Gastrocnemius medialis (tissue), 4 donors: Measurements from ENCODE around the gene MYOCD. TPM values are rescaled to one million over a fixed set of nuclear protein-coding genes. Genes with fewer than 3 reads are reported as not detected.
A peak's percentile ranks its signal among the peaks of the same experiment; 100 is the strongest.

Source experiments
- ATAC-seq, 2 donors: fragments of 150-250 bp; one replicate each; pipeline ENCODE4 v1.9.1; 2016
- DNase-seq, 2 donors: peaks; one replicate each; pipeline ENCODE4 v3.0.0-alpha.2; 2019
- H3K27ac ChIP-seq, 4 donors: fragments of 200-600 bp; sonication (generic); 1 replicate in 1 of 4; 2 replicates in 3 of 4; pipeline ENCODE4 v1.5.1; 2016 to 2018; ENCODE audit warnings: mild to moderate bottlenecking in 2 of 4, moderate library complexity in 1 of 4
- H3K27me3 ChIP-seq, 3 donors: fragments of 200-600 bp; sonication (generic) in 2 of 3; 1 replicate in 1 of 3; 2 replicates in 2 of 3; pipeline versions ENCODE4 v1.5.1 to v1.6.0; 2016 to 2019; ENCODE audit warnings: mild to moderate bottlenecking in 1 of 3, moderate library complexity in 1 of 3
- H3K36me3 ChIP-seq, 2 donors: fragments of 200-600 bp; sonication (generic) in 1 of 2; one replicate each; pipeline ENCODE4 v1.5.1; 2017 to 2018
- H3K4me1 ChIP-seq, 2 donors: fragments of 200-600 bp; sonication (generic) in 1 of 2; one replicate each; pipeline ENCODE4 v1.5.1; 2016 to 2017; ENCODE audit warnings: mild to moderate bottlenecking in 2 of 2
- H3K4me3 ChIP-seq, 4 donors: fragments of 200-600 bp; sonication (generic) in 3 of 4; 1 replicate in 1 of 4; 2 replicates in 3 of 4; pipeline ENCODE4 v1.5.1; 2016 to 2019; ENCODE audit warnings: mild to moderate bottlenecking in 2 of 4
- H3K9me3 ChIP-seq, 3 donors: fragments of 200-600 bp; sonication (generic) in 2 of 3; 1 replicate in 1 of 3; 2 replicates in 2 of 3; pipeline ENCODE4 v1.5.1; 2016 to 2019
- CTCF ChIP-seq, 5 experiments: fragments of 450-650 bp in 3 of 5; fragments of 200-600 bp in 2 of 5; sonication (generic) in 2 of 5; IDR thresholded peaks in 4 of 5; conservative IDR thresholded peaks in 1 of 5; 1 replicate in 4 of 5; 2 replicates in 1 of 5; pipeline ENCODE4 v1.5.1; 2016 to 2019; ENCODE audit warnings: antibody characterized with exemption in 5 of 5, mild to moderate bottlenecking in 3 of 5, moderate library complexity in 3 of 5
- POLR2A ChIP-seq, 2 donors: fragments of 450-650 bp; IDR thresholded peaks; one replicate each; pipeline ENCODE4 v1.6.1; 2017; ENCODE audit warnings: antibody characterized with exemption in 2 of 2, mild to moderate bottlenecking in 2 of 2, moderate library complexity in 2 of 2
- in situ Hi-C, 4 donors: fragments of 200-750 bp; cut with MboI; loops; one replicate each; pipeline versions ENCODE4 v1.15.0 to v1.8.0; 2017; ENCODE audit warnings: low sequenced_read_pairs in 4 of 4
- intact Hi-C: fragments of 100-400 bp; cut with DNase I; formaldehyde crosslinking; loops from one replicate; pipeline ENCODE4 v1.15.1; 2023; ENCODE audit warnings: low total_unique reads
- total RNA-seq, 4 donors: library from RNA; depleted of rRNA; stranded (reverse); fragments of >200 nt; gene quantifications; one replicate each; pipeline versions ENCODE4 v1.1.0 to v1.2.3, GENCODE V29; 2016

MYOCD gene
- total RNA-seq, 4 donors from 2014 or later, result 0.36 to 2.7 (median 1.2) TPM

GRCh38 chr17:12619459-12620199, 46.1 kb upstream of the MYOCD start:
- Histone ChIP-seq H3K27ac (no peak overlapping the region), H3K4me1 (no peaks in the 10 kb centered on the region), H3K36me3 (no peaks in the 10 kb centered on the region), H3K27me3 (peaks cover 0 to 2% (median 0%) of the 10 kb centered on the region in 3 donors), H3K9me3 (no peaks in the 10 kb centered on the region), H3K4me3 (no peak overlapping the region)
- intact Hi-C loops (no loop called here), in situ Hi-C loops (no loop called here)
- DNase-seq, result no peak
- no peak for ATAC-seq
- TF ChIP-seq CTCF (IDR thresholded peaks at IDR 0.05 in 4 of 5, conservative IDR thresholded peaks at IDR 0.05 in 1 of 5), result no peak
- TF ChIP-seq POLR2A (IDR thresholded peaks at IDR 0.05), result no peak

- no peaks in the 10 kb centered on the region for H3K9me3 ChIP-seq
- no peak for ATAC-seq
- intact Hi-C loops (no loop called here), in situ Hi-C loops (no loop called here)
- peaks cover 0 to 2% (median 0%) of the 10 kb centered on the region in 3 donors for H3K27me3 ChIP-seq
- H3K4me3 ChIP-seq, result no peak overlapping the region
- no peaks in the 10 kb centered on the region for H3K4me1 ChIP-seq
- TF ChIP-seq CTCF (IDR thresholded peaks at IDR 0.05 in 4 of 5, conservative IDR thresholded peaks at IDR 0.05 in 1 of 5) (no peak), POLR2A (IDR thresholded peaks at IDR 0.05) (no peak)
- H3K27ac ChIP-seq, result no peak overlapping the region
- no peaks in the 10 kb centered on the region for H3K36me3 ChIP-seq
- no peak for DNase-seq
These were observed 45.4 kb upstream of the MYOCD start for GRCh38 chr17:12620200-12620720.

- no peak for ATAC-seq
- DNase-seq, result no peak
- Histone ChIP-seq H3K9me3 (no peaks in the 10 kb centered on the region), H3K27me3 (peaks cover 0 to 2% (median 0%) of the 10 kb centered on the region in 3 donors), H3K4me3 (no peak overlapping the region), H3K36me3 (no peaks in the 10 kb centered on the region), H3K27ac (peak overlapping the region in 1 of 4 donors; percentile 27), H3K4me1 (no peaks in the 10 kb centered on the region)
- intact Hi-C loops (no loop called here), in situ Hi-C loops (no loop called here)
- TF ChIP-seq CTCF (IDR thresholded peaks at IDR 0.05 in 4 of 5, conservative IDR thresholded peaks at IDR 0.05 in 1 of 5) (no peak), POLR2A (IDR thresholded peaks at IDR 0.05) (no peak)
These were observed 43.0 kb upstream of the MYOCD start for GRCh38 chr17:12622726-12623125.

GRCh38 chr17:12623220-12623848, 42.4 kb upstream of the MYOCD start:
- Histone ChIP-seq H3K27ac (peak overlapping the region in 1 of 4 donors; percentile 27), H3K36me3 (no peaks in the 10 kb centered on the region), H3K4me3 (no peak overlapping the region), H3K9me3 (no peaks in the 10 kb centered on the region), H3K4me1 (no peaks in the 10 kb centered on the region), H3K27me3 (peaks cover 0 to 2% (median 0%) of the 10 kb centered on the region in 3 donors)
- TF ChIP-seq POLR2A (IDR thresholded peaks at IDR 0.05) (no peak), CTCF (IDR thresholded peaks at IDR 0.05 in 4 of 5, conservative IDR thresholded peaks at IDR 0.05 in 1 of 5) (no peak)
- in situ Hi-C loops, result no loop called here
- ATAC-seq, result no peak
- intact Hi-C loops, result no loop called here
- DNase-seq, result no peak
